GM12891 (cell line): Measurements from ENCODE around the gene NAV2.

Experiments
- PAX5 ChIP-seq: IDR thresholded peaks from 2 replicates; pipeline ENCODE4 v1.6.1; 2011; ENCODE audit warnings: low read length, moderate library complexity, mild to moderate bottlenecking; ENCODE audit not compliant: insufficient read depth, severe bottlenecking
- POLR2A ChIP-seq: IDR thresholded peaks from 2 replicates; pipeline ENCODE4 v1.6.1; 2011; ENCODE audit warnings: low read depth, low read length, control low read depth
- TAF1 ChIP-seq: IDR thresholded peaks from 2 replicates; pipeline ENCODE4 v1.6.1; 2011; ENCODE audit warnings: low read depth, low read length, control low read depth

DNA sequence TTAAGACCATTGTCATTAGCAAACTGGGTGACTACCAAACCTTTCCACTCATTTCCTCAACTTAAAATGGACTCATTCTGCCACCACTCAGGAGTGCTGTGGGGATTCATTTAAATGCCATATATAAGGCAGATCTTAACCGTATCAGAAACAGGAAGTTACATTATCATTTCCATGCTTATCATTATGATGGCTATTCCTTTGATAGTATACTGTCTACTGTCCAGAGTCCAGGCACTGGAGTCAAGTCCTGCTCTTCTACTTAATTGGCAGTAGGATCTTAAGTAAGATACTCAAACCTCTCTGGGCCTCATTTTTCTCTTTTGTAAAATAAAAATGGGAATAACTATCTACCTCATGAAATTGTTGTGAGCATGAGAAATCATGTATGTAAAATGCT, 8.4 kb upstream of the NAV2 start:
- TF ChIP-seq PAX5 (no peak), TAF1 (no peak), POLR2A (no peak)
